NCI-H2227 (cell line): ENCODE results near the gene QRICH1.
"Not testable (repeated sequence)": the region's sequence is repeated elsewhere in the genome, so short reads cannot be mapped to it uniquely, and the experiment has no call there.

Source experiments
- DNase-seq: peaks from one replicate; lab custom pipeline; 2025; ENCODE audit not compliant: unreplicated experiment; lab: John Stamatoyannopoulos, UW

QRICH1 gene

GRCh38 chr3:49017971-49018706, 75.7 kb downstream of the QRICH1 start, which contains the start of gene DALRD3:
Gene DALRD3 (minus strand): TSS chr3:49018580. CDS start chr3:49018564, 16 bp downstream.
- peak; percentile 89 for DNase-seq

DNA sequence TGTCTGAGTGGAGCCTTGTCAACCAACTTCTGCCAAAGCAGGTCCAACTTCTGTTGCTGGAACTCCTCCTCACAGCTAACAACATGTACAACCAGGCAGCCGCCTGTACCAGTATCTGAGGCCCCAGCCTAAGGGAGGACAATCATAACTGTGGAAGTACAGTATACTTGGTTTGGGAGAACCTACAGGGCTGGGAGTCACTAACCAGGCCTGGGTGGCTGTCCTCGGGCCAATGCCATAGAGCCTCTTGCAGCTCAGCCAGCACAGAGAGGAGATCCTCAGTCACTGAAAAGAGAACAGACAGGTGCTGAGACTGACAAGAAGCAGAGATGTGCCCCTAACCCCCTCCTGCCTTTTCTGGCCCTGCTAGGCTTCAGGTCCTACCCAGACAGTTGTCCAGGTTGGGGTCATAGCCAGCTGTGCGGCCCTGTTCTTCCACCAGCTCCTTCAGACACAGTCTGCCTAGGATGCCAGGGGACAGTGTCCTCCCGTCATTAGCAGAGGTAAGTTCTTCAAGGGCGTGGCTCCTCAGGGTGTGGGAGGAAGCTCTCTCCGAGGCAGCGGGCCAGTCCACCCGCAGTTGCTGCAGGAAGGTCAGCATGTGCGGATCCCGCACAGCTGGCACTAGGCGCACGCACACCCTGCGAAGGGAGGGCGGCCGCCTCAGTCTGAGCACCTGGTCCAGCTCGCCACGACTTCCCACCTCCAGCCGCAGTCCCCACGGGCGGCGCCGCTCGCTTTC, 76.5 kb downstream of the QRICH1 start:
- DNase-seq: peak; percentile 64

GRCh38 chr3:49016414-49017228, 77.2 kb downstream of the QRICH1 start:
- DNase-seq: no peak

DNA sequence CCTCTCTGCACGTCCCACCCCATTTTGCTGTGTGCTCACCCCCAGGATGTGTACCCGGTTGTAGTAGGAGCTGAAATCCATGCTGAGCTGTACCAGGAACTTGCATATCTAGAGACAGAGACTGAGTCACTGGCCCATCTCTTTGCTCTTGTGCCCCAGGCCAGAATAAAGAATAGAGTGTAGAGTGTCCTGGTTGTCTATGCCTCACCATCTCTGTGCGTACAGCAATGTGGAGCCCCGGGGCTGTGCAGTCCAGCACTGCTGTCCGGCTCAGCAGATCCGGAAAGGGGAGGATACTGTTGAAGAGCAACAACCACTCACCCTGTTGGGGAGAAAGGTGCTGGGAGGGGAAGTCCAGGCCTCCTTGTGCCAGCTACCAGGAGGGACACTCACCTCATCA, 78.1 kb downstream of the QRICH1 start:
- DNase-seq: no peak

- no peak for DNase-seq
Observed at GRCh38 chr3:49015072-49015471, 78.8 kb downstream of the QRICH1 start.

GRCh38 chr3:49013738-49014660, 79.9 kb downstream of the QRICH1 start:
- peak; percentile 19 for DNase-seq

DNA sequence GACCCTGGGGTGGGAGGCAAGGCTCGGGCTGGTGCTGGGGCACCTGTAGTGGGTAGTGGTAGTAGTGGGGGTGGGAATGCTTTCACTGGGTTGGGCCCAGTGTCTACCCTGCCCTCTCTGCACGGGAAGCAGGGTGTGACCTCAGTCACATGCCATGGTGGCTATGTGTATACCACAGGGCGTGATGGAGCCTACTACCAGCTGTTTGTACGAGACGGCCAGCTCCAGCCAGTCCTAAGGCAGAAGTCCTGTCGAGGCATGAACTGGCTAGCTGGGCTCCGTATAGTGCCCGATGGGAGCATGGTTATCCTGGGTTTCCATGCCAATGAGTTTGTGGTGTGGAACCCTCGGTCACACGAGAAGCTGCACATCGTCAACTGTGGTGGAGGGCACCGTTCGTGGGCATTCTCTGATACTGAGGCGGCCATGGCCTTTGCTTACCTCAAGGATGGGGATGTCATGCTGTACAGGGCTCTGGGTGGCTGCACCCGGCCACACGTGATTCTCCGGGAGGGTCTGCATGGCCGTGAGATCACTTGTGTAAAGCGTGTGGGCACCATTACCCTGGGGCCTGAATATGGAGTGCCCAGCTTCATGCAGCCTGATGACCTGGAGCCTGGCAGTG, 80.6 kb downstream of the QRICH1 start:
- DNase-seq: no peak

- DNase-seq: no peak
Observed at GRCh38 chr3:49012441-49013017, 81.3 kb downstream of the QRICH1 start.

DNA sequence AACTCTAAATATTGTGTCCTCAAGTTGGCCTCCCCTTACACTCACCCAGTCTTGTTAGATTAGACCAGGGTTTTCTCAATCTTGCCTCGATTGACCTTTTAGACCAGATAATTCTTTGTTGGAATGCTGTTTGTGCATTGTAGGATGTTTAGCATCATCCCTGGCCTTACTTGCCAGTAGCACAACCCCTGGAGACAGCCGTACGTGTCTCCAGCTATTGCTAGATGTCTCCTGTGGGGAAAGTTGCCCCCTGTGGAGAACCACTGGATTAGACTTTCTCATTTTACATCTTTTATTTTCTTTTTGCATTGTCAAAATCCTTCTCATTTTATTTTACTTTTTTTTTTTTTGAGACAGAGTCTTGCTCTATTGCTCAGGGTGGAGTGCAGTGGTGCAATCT, 84.5 kb downstream of the QRICH1 start:
- no peak for DNase-seq

DNA sequence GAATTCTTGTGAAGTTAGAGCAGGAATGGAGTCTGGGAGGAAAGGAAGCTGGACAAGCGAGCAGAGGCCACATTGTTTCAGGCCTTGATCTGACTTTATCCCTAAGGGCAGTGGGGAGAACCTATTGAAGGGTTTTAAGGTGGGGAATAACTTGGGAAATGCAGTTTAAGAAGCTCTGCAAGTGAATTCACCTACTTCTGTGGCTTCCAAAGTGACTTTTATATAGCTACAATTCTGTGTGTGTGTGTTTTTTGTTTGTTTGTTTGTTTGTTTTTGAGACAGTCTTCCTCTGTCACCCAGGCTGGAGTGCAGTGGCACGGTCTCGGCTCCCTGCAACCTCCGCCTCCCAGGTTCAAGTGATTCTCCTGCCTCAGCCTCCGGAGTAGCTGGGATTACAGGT, 85.2 kb downstream of the QRICH1 start:
- DNase-seq: not testable (repeated sequence)

GRCh38 chr3:49007771-49008528, 85.9 kb downstream of the QRICH1 start:
- DNase-seq: peak; percentile 90

- peak; percentile 96 for DNase-seq
Observed at GRCh38 chr3:49007068-49007770, 86.7 kb downstream of the QRICH1 start, which contains the start of gene WDR6. Gene WDR6 (plus strand): TSS chr3:49007391. CDS start chr3:49007432, 41 bp downstream.

GRCh38 chr3:49006408-49007067, 87.3 kb downstream of the QRICH1 start:
- peak; percentile 26 for DNase-seq

GRCh38 chr3:49005998-49006397, 87.9 kb downstream of the QRICH1 start:
- no peak for DNase-seq

DNA sequence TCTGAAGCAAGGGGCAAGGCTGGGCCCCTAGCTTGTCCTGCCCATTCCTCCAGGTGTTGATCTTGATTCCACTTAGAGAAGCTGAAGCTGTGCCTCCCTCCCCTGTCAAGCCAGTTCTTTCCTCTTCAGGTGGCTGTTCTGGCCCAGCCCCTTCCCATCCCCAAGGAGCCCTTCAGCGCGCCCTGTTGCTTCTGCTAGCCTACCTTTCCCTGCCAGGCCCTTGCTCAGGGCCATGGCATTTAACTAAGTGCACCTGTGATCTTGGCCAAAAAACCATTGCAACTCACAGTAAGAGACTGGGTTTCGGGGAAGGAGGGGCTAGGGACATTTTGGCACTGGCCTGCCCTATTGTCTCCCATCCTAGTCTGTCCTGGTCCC, 88.6 kb downstream of the QRICH1 start:
- no peak for DNase-seq

GRCh38 chr3:49004352-49005302, 89.2 kb downstream of the QRICH1 start:
- no peak for DNase-seq

- DNase-seq: no peak
Observed at GRCh38 chr3:49001155-49001554, 92.7 kb downstream of the QRICH1 start.
